HepG2 (cell line): Measurements from ENCODE around the gene ABCG5. TPM values are rescaled to one million over a fixed set of nuclear protein-coding genes. Genes with fewer than 3 reads are reported as not detected.
A peak's percentile ranks its signal among the peaks of the same experiment; 100 is the strongest.

Experiments
- CBFB ChIP-seq: sonication (generic); formaldehyde crosslinking; IDR thresholded peaks from 2 replicates; pipeline ENCODE4 v1.4.0; 2020; ENCODE audit warnings: missing genetic modification reagents
- KDM2A ChIP-seq: sonication (generic); formaldehyde crosslinking; IDR thresholded peaks from 2 replicates; pipeline ENCODE4 v1.4.0; 2020; ENCODE audit warnings: low read depth, missing genetic modification reagents, borderline replicate concordance
- NPAS2 ChIP-seq: sonication (generic); formaldehyde crosslinking; IDR thresholded peaks from 2 replicates; pipeline ENCODE4 v1.8.0; 2022; ENCODE audit warnings: mild to moderate bottlenecking, missing genetic modification reagents, borderline replicate concordance
- POLR2AphosphoS2 ChIP-seq: IDR thresholded peaks from 2 replicates; pipeline ENCODE4 v1.6.1; 2011; ENCODE audit warnings: low read depth, low read length, improper control_type of control experiment
- ZC3H13 ChIP-seq: sonication (generic); formaldehyde crosslinking; IDR thresholded peaks from 2 replicates; pipeline ENCODE4 v1.8.1; 2023; ENCODE audit warnings: mild to moderate bottlenecking, missing genetic modification reagents, moderate library complexity
- ZMYM2 ChIP-seq: sonication (generic); formaldehyde crosslinking; IDR thresholded peaks from 2 replicates; pipeline ENCODE4 v1.8.0; 2022; ENCODE audit warnings: mild to moderate bottlenecking, missing genetic modification reagents
- ZNF570 ChIP-seq: sonication (generic); formaldehyde crosslinking; IDR thresholded peaks from 2 replicates; pipeline ENCODE4 v1.4.0; 2020; ENCODE audit warnings: mild to moderate bottlenecking, missing genetic modification reagents, borderline replicate concordance
- ZNF678 ChIP-seq: sonication (generic); formaldehyde crosslinking; IDR thresholded peaks from 2 replicates; pipeline ENCODE4 v1.4.0; 2020; ENCODE audit warnings: mild to moderate bottlenecking, missing genetic modification reagents
- ZNF766 ChIP-seq: sonication (generic); formaldehyde crosslinking; IDR thresholded peaks from 2 replicates; pipeline ENCODE4 v1.5.0; 2020; ENCODE audit warnings: missing genetic modification reagents, borderline replicate concordance
- ZNF777 ChIP-seq: sonication (generic); formaldehyde crosslinking; IDR thresholded peaks from 2 replicates; pipeline ENCODE4 v1.4.0; 2020; ENCODE audit warnings: missing genetic modification reagents
- ZNF883 ChIP-seq: sonication (generic); formaldehyde crosslinking; IDR thresholded peaks from 2 replicates; pipeline ENCODE4 v1.5.1; 2020; ENCODE audit warnings: mild to moderate bottlenecking, missing genetic modification reagents; ENCODE audit errors: not compliant biosample characterization
- ZSCAN29 ChIP-seq: sonication (generic); formaldehyde crosslinking; conservative IDR thresholded peaks from 2 replicates; pipeline ENCODE4 v1.4.0; 2020; ENCODE audit warnings: mild to moderate bottlenecking, missing genetic modification reagents
- polyA plus RNA-seq, 8 experiments: library from polyadenylated mRNA; depleted of rRNA in 3 of 8; stranded (reverse) in 7 of 8; unstranded in 1 of 8; fragments of >200 nt; fragmentation: Illumina TruSeq in 4 of 8; extraction: Trizol in 4 of 8; gene quantifications; 2 replicates each; pipeline versions ENCODE4 v1.2.1 to v1.2.3, GENCODE V29; 2011 to 2016; ENCODE audit warnings: low read depth in 4 of 8, missing spikeins in 1 of 8, mixed read lengths in 1 of 8; ENCODE audit not compliant: insufficient read depth in 1 of 8
- total RNA-seq, 5 experiments: library from RNA; depleted of rRNA; stranded (reverse); fragments of >200 nt; fragmentation: Illumina TruSeq; extraction: Trizol; gene quantifications; 2 replicates each; pipeline ENCODE4 v1.2.3, GENCODE V29; 2016; ENCODE audit warnings: low read depth in 1 of 5
- TF ChIP-seq, protein P1 (sequence below): sonication (generic); formaldehyde crosslinking; IDR thresholded peaks from 2 replicates; pipeline ENCODE4 v1.4.0; 2020; ENCODE audit warnings: missing genetic modification reagents, borderline replicate concordance
- TF ChIP-seq, protein P2 (sequence below): sonication (generic); formaldehyde crosslinking; IDR thresholded peaks from 2 replicates; pipeline ENCODE4 v1.8.0; 2022; ENCODE audit warnings: mild to moderate bottlenecking, missing genetic modification reagents, moderate library complexity
- TF ChIP-seq, protein P3 (sequence below): sonication (generic); formaldehyde crosslinking; IDR thresholded peaks from 2 replicates; pipeline ENCODE4 v1.4.0; 2020; ENCODE audit warnings: low read depth, mild to moderate bottlenecking, missing genetic modification reagents
- TF ChIP-seq, protein P4 (sequence below): IDR thresholded peaks from 2 replicates; pipeline ENCODE4 v1.6.1; 2016; ENCODE audit warnings: missing genetic modification reagents, missing compliant biosample characterization
- TF ChIP-seq, protein P5 (sequence below): sonication (generic); formaldehyde crosslinking; IDR thresholded peaks from 2 replicates; pipeline ENCODE4 v1.4.0; 2020; ENCODE audit warnings: missing genetic modification reagents

The ABCG5 gene
- total and polyA plus RNA-seq, 2 of the 13 experiments (the other 11 are each of a cell fraction or from before 2014, with no cell fraction given), result 15.1 to 39.0 TPM

DNA sequence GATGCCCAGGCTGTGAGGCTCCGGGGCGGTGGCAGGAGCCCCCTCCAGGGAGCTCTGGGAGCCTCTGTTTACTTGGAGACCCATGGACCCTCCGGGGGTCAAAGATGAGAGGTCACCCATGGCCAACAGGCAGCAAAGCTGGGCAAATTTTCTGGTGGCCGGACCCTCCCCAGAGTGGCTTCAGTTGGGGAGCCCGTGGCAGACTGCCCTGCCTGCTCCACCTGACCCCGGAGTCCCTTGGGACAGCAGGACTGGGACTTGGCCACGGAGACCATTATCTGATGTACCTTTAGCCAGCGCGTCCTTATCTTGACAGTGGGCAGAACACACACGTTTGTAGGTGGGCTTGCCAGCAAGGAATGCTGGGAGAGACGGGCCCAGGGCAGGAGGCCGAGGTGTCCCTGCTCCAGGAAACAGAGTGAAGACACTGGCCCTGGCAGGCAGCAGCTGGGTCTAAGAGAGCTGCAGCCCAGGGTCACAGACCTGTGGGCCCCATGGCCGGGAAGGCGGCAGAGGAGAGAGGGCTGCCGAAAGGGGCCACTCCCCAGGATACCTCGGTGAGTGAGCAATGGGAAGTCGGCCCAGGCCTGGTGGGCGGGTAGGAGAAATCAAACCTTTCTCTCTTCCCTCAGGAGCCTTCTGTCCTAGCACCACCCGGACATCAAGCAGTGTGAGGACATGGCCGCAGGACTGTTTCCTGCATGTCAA is at the start of gene ABCG5, which contains the start of gene ABCG8 (continued):
- TF ChIP-seq, protein P1, sequence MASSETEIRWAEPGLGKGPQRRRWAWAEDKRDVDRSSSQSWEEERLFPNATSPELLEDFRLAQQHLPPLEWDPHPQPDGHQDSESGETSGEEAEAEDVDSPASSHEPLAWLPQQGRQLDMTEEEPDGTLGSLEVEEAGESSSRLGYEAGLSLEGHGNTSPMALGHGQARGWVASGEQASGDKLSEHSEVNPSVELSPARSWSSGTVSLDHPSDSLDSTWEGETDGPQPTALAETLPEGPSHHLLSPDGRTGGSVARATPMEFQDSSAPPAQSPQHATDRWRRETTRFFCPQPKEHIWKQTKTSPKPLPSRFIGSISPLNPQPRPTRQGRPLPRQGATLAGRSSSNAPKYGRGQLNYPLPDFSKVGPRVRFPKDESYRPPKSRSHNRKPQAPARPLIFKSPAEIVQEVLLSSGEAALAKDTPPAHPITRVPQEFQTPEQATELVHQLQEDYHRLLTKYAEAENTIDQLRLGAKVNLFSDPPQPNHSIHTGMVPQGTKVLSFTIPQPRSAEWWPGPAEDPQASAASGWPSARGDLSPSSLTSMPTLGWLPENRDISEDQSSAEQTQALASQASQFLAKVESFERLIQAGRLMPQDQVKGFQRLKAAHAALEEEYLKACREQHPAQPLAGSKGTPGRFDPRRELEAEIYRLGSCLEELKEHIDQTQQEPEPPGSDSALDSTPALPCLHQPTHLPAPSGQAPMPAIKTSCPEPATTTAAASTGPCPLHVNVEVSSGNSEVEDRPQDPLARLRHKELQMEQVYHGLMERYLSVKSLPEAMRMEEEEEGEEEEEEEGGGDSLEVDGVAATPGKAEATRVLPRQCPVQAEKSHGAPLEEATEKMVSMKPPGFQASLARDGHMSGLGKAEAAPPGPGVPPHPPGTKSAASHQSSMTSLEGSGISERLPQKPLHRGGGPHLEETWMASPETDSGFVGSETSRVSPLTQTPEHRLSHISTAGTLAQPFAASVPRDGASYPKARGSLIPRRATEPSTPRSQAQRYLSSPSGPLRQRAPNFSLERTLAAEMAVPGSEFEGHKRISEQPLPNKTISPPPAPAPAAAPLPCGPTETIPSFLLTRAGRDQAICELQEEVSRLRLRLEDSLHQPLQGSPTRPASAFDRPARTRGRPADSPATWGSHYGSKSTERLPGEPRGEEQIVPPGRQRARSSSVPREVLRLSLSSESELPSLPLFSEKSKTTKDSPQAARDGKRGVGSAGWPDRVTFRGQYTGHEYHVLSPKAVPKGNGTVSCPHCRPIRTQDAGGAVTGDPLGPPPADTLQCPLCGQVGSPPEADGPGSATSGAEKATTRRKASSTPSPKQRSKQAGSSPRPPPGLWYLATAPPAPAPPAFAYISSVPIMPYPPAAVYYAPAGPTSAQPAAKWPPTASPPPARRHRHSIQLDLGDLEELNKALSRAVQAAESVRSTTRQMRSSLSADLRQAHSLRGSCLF (CRISPR knock-in tag), result no peak
- peak; percentile 50; the same call in 1 of the 2 replicates for TF ChIP-seq KDM2A
- TF ChIP-seq ZNF570 (CRISPR knock-in tag), result no peak
- TF ChIP-seq, protein P2, sequence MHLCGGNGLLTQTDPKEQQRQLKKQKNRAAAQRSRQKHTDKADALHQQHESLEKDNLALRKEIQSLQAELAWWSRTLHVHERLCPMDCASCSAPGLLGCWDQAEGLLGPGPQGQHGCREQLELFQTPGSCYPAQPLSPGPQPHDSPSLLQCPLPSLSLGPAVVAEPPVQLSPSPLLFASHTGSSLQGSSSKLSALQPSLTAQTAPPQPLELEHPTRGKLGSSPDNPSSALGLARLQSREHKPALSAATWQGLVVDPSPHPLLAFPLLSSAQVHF (CRISPR knock-in tag), result no peak
- TF ChIP-seq ZC3H13 (CRISPR knock-in tag), result no peak
- TF ChIP-seq, protein P3, sequence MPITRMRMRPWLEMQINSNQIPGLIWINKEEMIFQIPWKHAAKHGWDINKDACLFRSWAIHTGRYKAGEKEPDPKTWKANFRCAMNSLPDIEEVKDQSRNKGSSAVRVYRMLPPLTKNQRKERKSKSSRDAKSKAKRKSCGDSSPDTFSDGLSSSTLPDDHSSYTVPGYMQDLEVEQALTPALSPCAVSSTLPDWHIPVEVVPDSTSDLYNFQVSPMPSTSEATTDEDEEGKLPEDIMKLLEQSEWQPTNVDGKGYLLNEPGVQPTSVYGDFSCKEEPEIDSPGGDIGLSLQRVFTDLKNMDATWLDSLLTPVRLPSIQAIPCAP (CRISPR knock-in tag), result no peak
- TF ChIP-seq, protein P4, sequence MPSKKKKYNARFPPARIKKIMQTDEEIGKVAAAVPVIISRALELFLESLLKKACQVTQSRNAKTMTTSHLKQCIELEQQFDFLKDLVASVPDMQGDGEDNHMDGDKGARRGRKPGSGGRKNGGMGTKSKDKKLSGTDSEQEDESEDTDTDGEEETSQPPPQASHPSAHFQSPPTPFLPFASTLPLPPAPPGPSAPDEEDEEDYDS, result peak; percentile 65
- no peak for TF ChIP-seq NPAS2
- TF ChIP-seq, protein P5, sequence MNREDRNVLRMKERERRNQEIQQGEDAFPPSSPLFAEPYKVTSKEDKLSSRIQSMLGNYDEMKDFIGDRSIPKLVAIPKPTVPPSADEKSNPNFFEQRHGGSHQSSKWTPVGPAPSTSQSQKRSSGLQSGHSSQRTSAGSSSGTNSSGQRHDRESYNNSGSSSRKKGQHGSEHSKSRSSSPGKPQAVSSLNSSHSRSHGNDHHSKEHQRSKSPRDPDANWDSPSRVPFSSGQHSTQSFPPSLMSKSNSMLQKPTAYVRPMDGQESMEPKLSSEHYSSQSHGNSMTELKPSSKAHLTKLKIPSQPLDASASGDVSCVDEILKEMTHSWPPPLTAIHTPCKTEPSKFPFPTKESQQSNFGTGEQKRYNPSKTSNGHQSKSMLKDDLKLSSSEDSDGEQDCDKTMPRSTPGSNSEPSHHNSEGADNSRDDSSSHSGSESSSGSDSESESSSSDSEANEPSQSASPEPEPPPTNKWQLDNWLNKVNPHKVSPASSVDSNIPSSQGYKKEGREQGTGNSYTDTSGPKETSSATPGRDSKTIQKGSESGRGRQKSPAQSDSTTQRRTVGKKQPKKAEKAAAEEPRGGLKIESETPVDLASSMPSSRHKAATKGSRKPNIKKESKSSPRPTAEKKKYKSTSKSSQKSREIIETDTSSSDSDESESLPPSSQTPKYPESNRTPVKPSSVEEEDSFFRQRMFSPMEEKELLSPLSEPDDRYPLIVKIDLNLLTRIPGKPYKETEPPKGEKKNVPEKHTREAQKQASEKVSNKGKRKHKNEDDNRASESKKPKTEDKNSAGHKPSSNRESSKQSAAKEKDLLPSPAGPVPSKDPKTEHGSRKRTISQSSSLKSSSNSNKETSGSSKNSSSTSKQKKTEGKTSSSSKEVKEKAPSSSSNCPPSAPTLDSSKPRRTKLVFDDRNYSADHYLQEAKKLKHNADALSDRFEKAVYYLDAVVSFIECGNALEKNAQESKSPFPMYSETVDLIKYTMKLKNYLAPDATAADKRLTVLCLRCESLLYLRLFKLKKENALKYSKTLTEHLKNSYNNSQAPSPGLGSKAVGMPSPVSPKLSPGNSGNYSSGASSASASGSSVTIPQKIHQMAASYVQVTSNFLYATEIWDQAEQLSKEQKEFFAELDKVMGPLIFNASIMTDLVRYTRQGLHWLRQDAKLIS (CRISPR knock-in tag), result peak; percentile 73
- TF ChIP-seq ZSCAN29, result no peak
- peak; percentile 41; the same call in 1 of the 2 replicates for TF ChIP-seq ZNF777 (CRISPR knock-in tag)
- TF ChIP-seq ZMYM2 (CRISPR knock-in tag), result no peak
- TF ChIP-seq ZNF883 (CRISPR knock-in tag), result peak; percentile 16
- no peak; the same call in 1 of the 2 replicates for TF ChIP-seq ZNF678 (CRISPR knock-in tag)
- TF ChIP-seq ZNF766, result peak; percentile 29; the same call in 1 of the 2 replicates
- peak; percentile 30; the same call in 1 of the 2 replicates for TF ChIP-seq CBFB (CRISPR knock-in tag)
- TF ChIP-seq POLR2AphosphoS2, result no peak
